ENCODE data around the gene GALNT10. TPM values are rescaled to one million over a fixed set of nuclear protein-coding genes. Genes with fewer than 3 reads are reported as not detected.

The GALNT10 gene
- total RNA-seq, 4 donors from 2014 or later: 11.6 to 16.3 (median 14.8) TPM

- TF ChIP-seq POLR2A (IDR thresholded peaks at IDR 0.05) (no peak), POLR2AphosphoS5 (IDR thresholded peaks at IDR 0.05) (no peak), EP300 (IDR thresholded peaks at IDR 0.05) (no peak)
- TF ChIP-seq, protein P1, sequence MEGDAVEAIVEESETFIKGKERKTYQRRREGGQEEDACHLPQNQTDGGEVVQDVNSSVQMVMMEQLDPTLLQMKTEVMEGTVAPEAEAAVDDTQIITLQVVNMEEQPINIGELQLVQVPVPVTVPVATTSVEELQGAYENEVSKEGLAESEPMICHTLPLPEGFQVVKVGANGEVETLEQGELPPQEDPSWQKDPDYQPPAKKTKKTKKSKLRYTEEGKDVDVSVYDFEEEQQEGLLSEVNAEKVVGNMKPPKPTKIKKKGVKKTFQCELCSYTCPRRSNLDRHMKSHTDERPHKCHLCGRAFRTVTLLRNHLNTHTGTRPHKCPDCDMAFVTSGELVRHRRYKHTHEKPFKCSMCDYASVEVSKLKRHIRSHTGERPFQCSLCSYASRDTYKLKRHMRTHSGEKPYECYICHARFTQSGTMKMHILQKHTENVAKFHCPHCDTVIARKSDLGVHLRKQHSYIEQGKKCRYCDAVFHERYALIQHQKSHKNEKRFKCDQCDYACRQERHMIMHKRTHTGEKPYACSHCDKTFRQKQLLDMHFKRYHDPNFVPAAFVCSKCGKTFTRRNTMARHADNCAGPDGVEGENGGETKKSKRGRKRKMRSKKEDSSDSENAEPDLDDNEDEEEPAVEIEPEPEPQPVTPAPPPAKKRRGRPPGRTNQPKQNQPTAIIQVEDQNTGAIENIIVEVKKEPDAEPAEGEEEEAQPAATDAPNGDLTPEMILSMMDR (IDR thresholded peaks at IDR 0.05): no peak
- DNase-seq (ENCODE audit: low spot score in 2 of 2): no peak
- Histone ChIP-seq H3K4me3 (no peak overlapping the region), H3K36me3 (peaks cover 37% of the 10 kb centered on the region), H3K4me1 (no peaks in the 10 kb centered on the region), H3K27me3 (no peaks in the 10 kb centered on the region), H3K27ac (no peak overlapping the region), H3K9me3 (no peaks in the 10 kb centered on the region)
- 93% methylated on average over 5 of the region's 5 CpGs for WGBS
Measured at GRCh38 chr5:154411338-154411737, 220.8 kb downstream of the GALNT10 start.

DNA sequence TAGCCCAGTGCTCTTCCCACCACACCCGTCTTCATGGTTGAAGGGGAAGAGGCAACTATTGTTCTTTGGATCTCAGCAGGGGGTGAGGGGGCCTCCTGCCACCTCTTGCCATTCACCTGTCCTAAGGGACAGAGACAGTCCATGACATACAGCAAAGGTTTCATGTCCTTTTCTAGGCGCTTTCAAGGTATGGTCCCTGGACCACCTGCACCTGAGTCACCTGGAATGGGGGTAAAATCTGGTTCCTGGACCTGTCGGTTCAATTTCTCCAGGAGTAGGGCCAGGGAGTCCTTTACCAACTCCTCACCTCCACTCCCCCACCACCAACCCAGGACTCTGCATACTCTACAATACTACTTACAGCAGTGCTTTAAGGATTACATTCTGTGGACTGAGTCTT, 221.8 kb downstream of the GALNT10 start:
- H3K27me3 ChIP-seq: no peaks in the 10 kb centered on the region
- H3K36me3 ChIP-seq: peaks cover 47% of the 10 kb centered on the region
- WGBS: 88% methylated on average over 3 of the region's 3 CpGs

GRCh38 chr5:154412925-154413324, 222.4 kb downstream of the GALNT10 start:
- Histone ChIP-seq H3K36me3 (peaks cover 50% of the 10 kb centered on the region), H3K27ac (no peak overlapping the region), H3K9me3 (no peaks in the 10 kb centered on the region), H3K4me1 (no peaks in the 10 kb centered on the region), H3K4me3 (no peak overlapping the region), H3K27me3 (no peaks in the 10 kb centered on the region)
- WGBS: 92% methylated on average over 9 of the region's 9 CpGs
- no peak for DNase-seq (ENCODE audit: low spot score in 2 of 2)
- no peak for TF ChIP-seq EP300 (IDR thresholded peaks at IDR 0.05)
- no peak for TF ChIP-seq POLR2A (IDR thresholded peaks at IDR 0.05)
- TF ChIP-seq, protein P1 (IDR thresholded peaks at IDR 0.05): no peak
- no peak for TF ChIP-seq POLR2AphosphoS5 (IDR thresholded peaks at IDR 0.05)

More for the DNA sequence above, 221.8 kb downstream of the GALNT10 start:
- no peak for DNase-seq (ENCODE audit: low spot score in 2 of 2)
- TF ChIP-seq POLR2A (IDR thresholded peaks at IDR 0.05) (no peak), POLR2AphosphoS5 (IDR thresholded peaks at IDR 0.05) (no peak), EP300 (IDR thresholded peaks at IDR 0.05) (no peak)
- TF ChIP-seq, protein P1 (IDR thresholded peaks at IDR 0.05): no peak
- H3K4me3 ChIP-seq: no peak overlapping the region
- H3K27ac ChIP-seq: no peak overlapping the region
- no peaks in the 10 kb centered on the region for H3K9me3 ChIP-seq
- no peaks in the 10 kb centered on the region for H3K4me1 ChIP-seq

DNA sequence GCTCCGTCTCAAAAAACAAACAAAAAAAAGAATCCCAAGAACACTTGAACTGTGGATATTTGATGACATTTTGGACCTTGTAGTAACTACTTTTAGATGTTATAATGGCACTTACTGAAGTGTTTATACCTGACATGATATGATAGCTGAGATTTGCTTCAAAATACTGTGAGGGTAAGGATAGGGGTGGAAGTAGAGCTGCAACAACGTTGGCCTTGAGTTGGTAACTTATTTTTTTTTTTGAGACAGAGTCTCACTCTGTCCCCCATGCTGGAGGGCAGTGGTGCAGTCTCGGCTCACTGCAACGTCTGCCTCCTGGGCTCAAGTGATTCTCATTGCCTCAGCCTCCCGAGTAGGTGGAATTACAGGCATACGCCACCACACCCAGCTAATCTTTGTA, 224.6 kb downstream of the GALNT10 start:
- Histone ChIP-seq H3K9me3 (no peaks in the 10 kb centered on the region), H3K36me3 (peaks cover 59% of the 10 kb centered on the region), H3K27ac (no peak overlapping the region), H3K4me1 (no peaks in the 10 kb centered on the region), H3K4me3 (no peak overlapping the region), H3K27me3 (no peaks in the 10 kb centered on the region)
- no peak for TF ChIP-seq POLR2AphosphoS5 (IDR thresholded peaks at IDR 0.05)
- TF ChIP-seq, protein P1 (IDR thresholded peaks at IDR 0.05): no peak
- TF ChIP-seq POLR2A (IDR thresholded peaks at IDR 0.05): no peak
- TF ChIP-seq EP300 (IDR thresholded peaks at IDR 0.05): no peak
- 83% methylated on average over 6 of the region's 6 CpGs for WGBS
- DNase-seq (ENCODE audit: low spot score in 2 of 2): no peak

DNA sequence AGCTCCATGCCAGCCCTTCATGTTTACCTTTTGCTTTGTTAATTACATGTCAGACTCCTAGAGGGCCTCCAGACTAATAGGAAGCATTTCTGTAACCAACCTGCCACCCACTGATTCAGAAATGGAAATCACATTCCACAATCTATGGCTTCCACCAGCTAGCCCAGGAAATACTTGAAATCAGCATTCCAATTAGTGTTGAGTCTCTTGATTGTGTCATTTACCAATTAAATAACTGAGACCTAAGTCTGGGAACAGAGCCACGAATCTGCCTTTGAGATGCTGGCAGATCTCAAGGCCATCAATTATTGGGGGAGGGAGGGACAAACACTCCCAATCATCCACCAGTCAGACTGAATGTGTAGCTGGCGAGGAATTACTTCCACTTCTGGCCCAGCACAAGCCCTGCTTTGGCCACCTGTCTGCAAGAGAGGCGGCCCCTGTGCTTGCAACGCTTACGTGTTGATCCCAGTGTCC, 227.8 kb downstream of the GALNT10 start:
- Histone ChIP-seq H3K36me3 (peaks cover 33% of the 10 kb centered on the region), H3K4me1 (no peaks in the 10 kb centered on the region), H3K27me3 (no peaks in the 10 kb centered on the region), H3K27ac (no peak overlapping the region), H3K4me3 (no peak overlapping the region), H3K9me3 (no peaks in the 10 kb centered on the region)
- 60% methylated on average over 5 of the region's 5 CpGs for WGBS
- DNase-seq (ENCODE audit: low spot score in 2 of 2): no peak
- TF ChIP-seq POLR2A (IDR thresholded peaks at IDR 0.05) (no peak), POLR2AphosphoS5 (IDR thresholded peaks at IDR 0.05) (no peak), EP300 (IDR thresholded peaks at IDR 0.05) (no peak)
- TF ChIP-seq, protein P1 (IDR thresholded peaks at IDR 0.05): no peak

All from suprapubic skin (tissue), 4 donors.